Neural cell (in vitro differentiated cells): ENCODE results near the gene COMMD2.

Source experiments
- CTCF ChIP-seq: fragments of 450-650 bp; IDR thresholded peaks from 2 replicates; pipeline ENCODE4 v1.5.1; 2014; ENCODE audit warnings: antibody characterized with exemption, mild to moderate bottlenecking, moderate library complexity; ENCODE audit not compliant: poor library complexity, severe bottlenecking
- EP300 ChIP-seq: fragments of 450-650 bp; conservative IDR thresholded peaks from 2 replicates; pipeline ENCODE4 v1.6.1; 2014; ENCODE audit warnings: antibody characterized with exemption, mild to moderate bottlenecking, moderate library complexity; ENCODE audit not compliant: poor library complexity, severe bottlenecking
- EZH2 ChIP-seq: fragments of 200-600, 300-800 bp; shearing (Covaris generic), sonication (generic); IDR thresholded peaks from 2 replicates; pipeline ENCODE4 v1.6.1; 2014; ENCODE audit warnings: antibody characterized with exemption, low read length, borderline replicate concordance, mild to moderate bottlenecking; ENCODE audit not compliant: insufficient read depth, poor library complexity, severe bottlenecking
- REST ChIP-seq: IDR thresholded peaks from 2 replicates; pipeline ENCODE4 v1.6.1; 2012; ENCODE audit warnings: borderline replicate concordance

DNA sequence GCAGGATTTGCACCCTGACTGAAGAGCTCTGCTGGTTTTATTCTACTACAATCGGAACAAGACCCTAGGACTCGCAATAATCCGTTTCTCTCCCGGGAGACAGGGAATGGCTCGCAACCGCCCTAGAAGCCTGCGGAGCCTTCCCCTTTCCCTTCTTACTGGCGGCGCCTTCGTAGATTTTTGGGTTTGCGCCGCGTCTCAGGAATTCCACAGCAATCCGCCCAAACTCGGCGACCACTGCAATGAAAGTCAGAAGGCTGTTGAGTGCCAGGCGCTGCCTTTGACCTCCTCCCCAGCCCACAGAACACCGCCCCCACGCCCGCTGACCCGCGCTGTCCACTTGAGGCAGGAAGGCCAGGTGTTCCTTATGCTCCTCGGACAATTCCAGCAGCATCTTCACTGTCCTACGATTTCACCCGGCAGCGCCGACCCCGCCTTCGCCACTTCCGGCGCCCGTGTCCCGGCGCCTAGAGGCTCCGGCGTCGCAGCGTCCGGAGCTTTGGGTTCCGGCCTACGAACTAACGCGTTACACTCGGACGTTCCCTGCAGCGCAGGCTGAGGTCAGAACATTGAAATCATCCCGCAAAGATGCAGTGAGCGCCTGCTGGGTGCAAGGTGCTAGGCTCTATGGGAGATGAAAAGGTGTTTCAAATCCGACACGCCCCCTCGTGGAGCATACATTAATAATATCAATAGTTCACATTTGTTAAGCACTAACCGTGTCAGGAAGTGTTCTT is at the start of gene COMMD2:
- TF ChIP-seq CTCF (peak; percentile 82), REST (no peak), EP300 (peak; percentile 18), EZH2 (no peak)
